GM12873 (cell line): ENCODE results near the gene DGCR8.

Experiments used
- CTCF ChIP-seq: IDR thresholded peaks from 2 replicates; pipeline ENCODE4 v1.5.1; 2012; ENCODE audit warnings: low read depth, mild to moderate bottlenecking, moderate library complexity, low read length, control low read depth; ENCODE audit not compliant: insufficient read depth; ENCODE audit errors: missing control alignments

Gene DGCR8

GRCh38 chr22:20054485-20054884, 25.6 kb upstream of the DGCR8 start:
- no peak for TF ChIP-seq CTCF

- TF ChIP-seq CTCF, result no peak
Observed at GRCh38 chr22:20055144-20055543, 24.9 kb upstream of the DGCR8 start.

GRCh38 chr22:20055654-20056053, 24.4 kb upstream of the DGCR8 start:
- TF ChIP-seq CTCF, result no peak

GRCh38 chr22:20056161-20056560, 23.9 kb upstream of the DGCR8 start:
- TF ChIP-seq CTCF, result no peak

GRCh38 chr22:20056696-20057386, 23.2 kb upstream of the DGCR8 start:
- TF ChIP-seq CTCF, result no peak

- no peak for TF ChIP-seq CTCF
Observed at GRCh38 chr22:20057596-20058268, 22.3 kb upstream of the DGCR8 start.

GRCh38 chr22:20058989-20059770, 20.9 kb upstream of the DGCR8 start:
- no peak for TF ChIP-seq CTCF
